Ishikawa (cell line): ENCODE measurements around the gene HEPACAM.

Experiments used
- CEBPB ChIP-seq: IDR thresholded peaks from 2 replicates; pipeline ENCODE4 v1.6.1; 2012
- CREB1 ChIP-seq: IDR thresholded peaks from 2 replicates; pipeline ENCODE4 v1.6.1; 2012; ENCODE audit warnings: low read depth
- EGR1 ChIP-seq: IDR thresholded peaks from 2 replicates; pipeline ENCODE4 v1.6.1; 2012
- EP300 ChIP-seq: IDR thresholded peaks from 2 replicates; pipeline ENCODE4 v1.6.1; 2012; ENCODE audit warnings: borderline replicate concordance
- FOXM1 ChIP-seq: IDR thresholded peaks from 2 replicates; pipeline ENCODE4 v1.6.1; 2012; ENCODE audit warnings: low read depth, borderline replicate concordance
- MAX ChIP-seq: IDR thresholded peaks from 2 replicates; pipeline ENCODE4 v1.6.1; 2012
- NFIC ChIP-seq: IDR thresholded peaks from 2 replicates; pipeline ENCODE4 v1.6.1; 2012
- RAD21 ChIP-seq: IDR thresholded peaks from 2 replicates; pipeline ENCODE4 v1.6.1; 2012; ENCODE audit warnings: low read depth
- REST ChIP-seq: IDR thresholded peaks from 2 replicates; pipeline ENCODE4 v1.6.1; 2012; ENCODE audit warnings: low read depth, mild to moderate bottlenecking
- TAF1 ChIP-seq: IDR thresholded peaks from 2 replicates; pipeline ENCODE4 v1.6.1; 2012; ENCODE audit warnings: low read depth, mild to moderate bottlenecking
- TCF12 ChIP-seq: IDR thresholded peaks from 2 replicates; pipeline ENCODE4 v1.6.1; 2012; ENCODE audit warnings: low read depth
- TEAD4 ChIP-seq: IDR thresholded peaks from 2 replicates; pipeline ENCODE4 v1.6.1; 2012
- USF1 ChIP-seq: IDR thresholded peaks from 2 replicates; pipeline ENCODE4 v1.6.1; 2012
- YY1 ChIP-seq: IDR thresholded peaks from 2 replicates; pipeline ENCODE4 v1.6.1; 2012; ENCODE audit warnings: low read depth
- ZBTB7A ChIP-seq: IDR thresholded peaks from 2 replicates; pipeline ENCODE4 v1.6.1; 2012; ENCODE audit warnings: low read depth

The HEPACAM gene

GRCh38 chr11:124938970-124939369 lies 3.1 kb upstream of the HEPACAM start:
- TF ChIP-seq CREB1 (no peak), NFIC (no peak)

GRCh38 chr11:124938206-124938765 lies 2.4 kb upstream of the HEPACAM start:
- no peak for TF ChIP-seq TEAD4
- TF ChIP-seq CREB1 = no peak
- no peak for TF ChIP-seq FOXM1
- TF ChIP-seq REST = no peak
- no peak for TF ChIP-seq CEBPB
- TF ChIP-seq USF1 = no peak
- TF ChIP-seq YY1 = no peak
- no peak for TF ChIP-seq RAD21
- no peak for TF ChIP-seq TCF12
- no peak for TF ChIP-seq MAX

GRCh38 chr11:124937336-124937935 lies 1.6 kb upstream of the HEPACAM start:
- TF ChIP-seq TCF12 = no peak
- no peak for TF ChIP-seq ZBTB7A

GRCh38 chr11:124934862-124935547 lies 842 bp downstream of the HEPACAM start:
- TF ChIP-seq YY1 (no peak), EP300 (no peak), REST (no peak), EGR1 (no peak), CEBPB (no peak), ZBTB7A (no peak), RAD21 (no peak), TAF1 (no peak), NFIC (no peak), TEAD4 (no peak)

GRCh38 chr11:124930799-124931198 lies 5.0 kb downstream of the HEPACAM start:
- TF ChIP-seq ZBTB7A = no peak
- TF ChIP-seq TEAD4 = no peak
- no peak for TF ChIP-seq USF1
- TF ChIP-seq EGR1 = no peak
- TF ChIP-seq FOXM1 = no peak
- TF ChIP-seq MAX = no peak
- no peak for TF ChIP-seq CREB1
- TF ChIP-seq CEBPB = no peak
- TF ChIP-seq YY1 = no peak
- TF ChIP-seq REST = no peak
- no peak for TF ChIP-seq NFIC
- TF ChIP-seq TAF1 = no peak
- TF ChIP-seq TCF12 = no peak
- TF ChIP-seq RAD21 = no peak
- no peak for TF ChIP-seq EP300
